ENCODE results near the gene SHISA6. TPM values are rescaled to one million over a fixed set of nuclear protein-coding genes. Genes with fewer than 3 reads are reported as not detected.

SHISA6 gene
- total RNA-seq, 1 donor from 2014 or later: not detected

DNA sequence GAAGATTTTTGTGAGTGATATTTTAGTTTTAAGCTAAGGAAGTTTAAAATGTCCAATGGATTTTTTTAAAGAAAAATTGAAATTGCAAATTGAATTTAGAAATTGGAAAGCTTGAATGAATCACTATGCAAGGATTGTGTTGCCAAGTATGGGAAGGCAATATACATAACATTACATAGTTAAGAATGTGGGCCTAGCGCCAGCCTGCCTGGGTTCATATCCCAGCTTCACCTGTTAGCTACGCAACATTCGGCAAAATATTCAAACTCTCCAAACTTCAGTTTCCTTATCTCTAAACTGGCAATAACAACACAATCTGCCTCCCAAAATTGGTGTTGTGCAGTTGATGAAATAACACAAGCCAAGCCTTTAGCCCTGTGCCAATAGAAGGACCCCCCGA is 306.8 kb downstream of the SHISA6 start:
- Mint-ChIP-seq H3K36me3 (ENCODE audit: unreplicated experiment) (no peaks in the 10 kb centered on the region), H3K9me3 (ENCODE audit: unreplicated experiment) (peaks cover 30% of the 10 kb centered on the region), H3K4me1 (ENCODE audit: unreplicated experiment) (no peaks in the 10 kb centered on the region), H3K27ac (ENCODE audit: unreplicated experiment) (no peak overlapping the region), H3K4me3 (ENCODE audit: unreplicated experiment) (no peak overlapping the region), H3K27me3 (ENCODE audit: unreplicated experiment) (no peaks in the 10 kb centered on the region)
- no peak for DNase-seq (ENCODE audit: extremely low spot score, unreplicated experiment)
- TF ChIP-seq CTCF (IDR thresholded peaks at IDR 0.05): no peak

- Mint-ChIP-seq H3K4me3 (ENCODE audit: unreplicated experiment) (no peak overlapping the region), H3K9me3 (ENCODE audit: unreplicated experiment) (peaks cover 27% of the 10 kb centered on the region), H3K27me3 (ENCODE audit: unreplicated experiment) (no peaks in the 10 kb centered on the region), H3K4me1 (ENCODE audit: unreplicated experiment) (no peaks in the 10 kb centered on the region), H3K36me3 (ENCODE audit: unreplicated experiment) (no peaks in the 10 kb centered on the region), H3K27ac (ENCODE audit: unreplicated experiment) (no peak overlapping the region)
- TF ChIP-seq CTCF (IDR thresholded peaks at IDR 0.05): no peak
- no peak for DNase-seq (ENCODE audit: extremely low spot score, unreplicated experiment)
These were observed 307.4 kb downstream of the SHISA6 start for GRCh38 chr17:11548398-11548797.

DNA sequence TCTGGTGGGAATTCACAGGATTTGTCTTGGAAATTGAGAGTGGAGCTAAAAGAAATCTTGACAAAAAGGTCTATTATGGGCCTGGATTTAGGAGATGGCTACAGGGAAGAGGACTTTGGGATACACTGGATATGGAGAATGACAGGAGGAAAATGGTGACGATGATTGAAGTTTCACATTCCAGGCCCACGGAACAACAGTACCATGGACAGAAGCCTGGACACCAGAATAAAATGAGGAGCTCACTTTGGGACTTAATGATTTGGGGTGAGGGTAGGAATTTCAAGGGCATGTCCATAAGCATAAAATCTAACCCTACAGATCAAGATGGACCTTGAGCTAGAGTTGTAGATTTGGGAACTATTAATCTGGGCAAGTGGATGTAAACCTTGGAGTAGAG is 309.4 kb downstream of the SHISA6 start:
- peaks cover 24% of the 10 kb centered on the region for H3K9me3 Mint-ChIP-seq (ENCODE audit: unreplicated experiment)
- no peak overlapping the region for H3K27ac Mint-ChIP-seq (ENCODE audit: unreplicated experiment)

GRCh38 chr17:11551442-11551841 is 310.4 kb downstream of the SHISA6 start:
- Mint-ChIP-seq H3K27me3 (ENCODE audit: unreplicated experiment) (no peaks in the 10 kb centered on the region), H3K4me1 (ENCODE audit: unreplicated experiment) (no peaks in the 10 kb centered on the region), H3K4me3 (ENCODE audit: unreplicated experiment) (no peak overlapping the region), H3K27ac (ENCODE audit: unreplicated experiment) (no peak overlapping the region), H3K36me3 (ENCODE audit: unreplicated experiment) (no peaks in the 10 kb centered on the region), H3K9me3 (ENCODE audit: unreplicated experiment) (peaks cover 30% of the 10 kb centered on the region)
- no peak for TF ChIP-seq CTCF (IDR thresholded peaks at IDR 0.05)
- no peak for DNase-seq (ENCODE audit: extremely low spot score, unreplicated experiment)

More for the DNA sequence above, 309.4 kb downstream of the SHISA6 start:
- H3K4me3 Mint-ChIP-seq (ENCODE audit: unreplicated experiment): no peak overlapping the region
- H3K4me1 Mint-ChIP-seq (ENCODE audit: unreplicated experiment): no peaks in the 10 kb centered on the region
- no peak for TF ChIP-seq CTCF (IDR thresholded peaks at IDR 0.05)
- H3K36me3 Mint-ChIP-seq (ENCODE audit: unreplicated experiment): no peaks in the 10 kb centered on the region
- DNase-seq (ENCODE audit: extremely low spot score, unreplicated experiment): no peak
- no peaks in the 10 kb centered on the region for H3K27me3 Mint-ChIP-seq (ENCODE audit: unreplicated experiment)

- no peak overlapping the region for H3K27ac Mint-ChIP-seq (ENCODE audit: unreplicated experiment)
- TF ChIP-seq CTCF (IDR thresholded peaks at IDR 0.05): no peak
- peaks cover 34% of the 10 kb centered on the region for H3K9me3 Mint-ChIP-seq (ENCODE audit: unreplicated experiment)
- no peak overlapping the region for H3K4me3 Mint-ChIP-seq (ENCODE audit: unreplicated experiment)
- H3K36me3 Mint-ChIP-seq (ENCODE audit: unreplicated experiment): no peaks in the 10 kb centered on the region
- no peak for DNase-seq (ENCODE audit: extremely low spot score, unreplicated experiment)
- no peaks in the 10 kb centered on the region for H3K27me3 Mint-ChIP-seq (ENCODE audit: unreplicated experiment)
- H3K4me1 Mint-ChIP-seq (ENCODE audit: unreplicated experiment): no peaks in the 10 kb centered on the region
These were observed 312.1 kb downstream of the SHISA6 start for GRCh38 chr17:11553135-11553534.

Measured in osteocyte (in vitro differentiated cells).